ENCODE results near the gene CISTR.
A peak's percentile ranks its signal among the peaks of the same experiment; 100 is the strongest.
"Not testable (repeated sequence)": the region's sequence is repeated elsewhere in the genome, so short reads cannot be mapped to it uniquely, and the experiment has no call there.

CISTR gene

GRCh38 chr12:53739214-53740129 lies 12.3 kb downstream of the CISTR start:
- DNase-seq: no peak

- no peak for DNase-seq
Measured at GRCh38 chr12:53738406-53739213, 13.2 kb downstream of the CISTR start.

GRCh38 chr12:53737951-53738405 lies 13.8 kb downstream of the CISTR start:
- DNase-seq: no peak

GRCh38 chr12:53737093-53737808 lies 14.5 kb downstream of the CISTR start:
- DNase-seq: no peak

GRCh38 chr12:53736592-53736991 lies 15.2 kb downstream of the CISTR start:
- DNase-seq: no peak

GRCh38 chr12:53735556-53735955 lies 16.2 kb downstream of the CISTR start:
- no peak for DNase-seq

- no peak for DNase-seq
Measured at GRCh38 chr12:53734425-53734824, 17.4 kb downstream of the CISTR start.

GRCh38 chr12:53733807-53734200 lies 18.0 kb downstream of the CISTR start:
- no peak for DNase-seq

GRCh38 chr12:53733051-53733806 lies 18.6 kb downstream of the CISTR start:
- no peak for DNase-seq

- DNase-seq: no peak
Measured at GRCh38 chr12:53729644-53730043, 22.1 kb downstream of the CISTR start.

- DNase-seq: no peak
Measured at GRCh38 chr12:53728206-53728605, 23.6 kb downstream of the CISTR start.

GRCh38 chr12:53727310-53728041 lies 24.3 kb downstream of the CISTR start, which contains the start of gene CALCOCO1:
Gene CALCOCO1, minus strand, starts transcription at chr12:53727452. Its CDS starts 2,210 bp downstream, at chr12:53725242.
- DNase-seq: peak; percentile 97

GRCh38 chr12:53726946-53727309 lies 24.9 kb downstream of the CISTR start:
- DNase-seq: no peak

- no peak for DNase-seq
Measured at GRCh38 chr12:53726341-53726740, 25.4 kb downstream of the CISTR start.

GRCh38 chr12:53725824-53726223 lies 26.0 kb downstream of the CISTR start:
- no peak for DNase-seq

- DNase-seq: no peak
Measured at GRCh38 chr12:53722450-53723041, 29.2 kb downstream of the CISTR start.

- DNase-seq: no peak
Measured at GRCh38 chr12:53720946-53721345, 30.8 kb downstream of the CISTR start.

- DNase-seq: no peak
Measured at GRCh38 chr12:53719649-53720048, 32.1 kb downstream of the CISTR start.

GRCh38 chr12:53718567-53718966 lies 33.2 kb downstream of the CISTR start:
- DNase-seq: not testable (repeated sequence)

GRCh38 chr12:53717319-53717718 lies 34.5 kb downstream of the CISTR start:
- DNase-seq: no peak

GRCh38 chr12:53714004-53714403 lies 37.8 kb downstream of the CISTR start:
- no peak for DNase-seq

Measured in stimulated activated CD4-positive, alpha-beta T cell treated with anti-CD3 and anti-CD28 coated beads, Interleukin-1b, Interleukin-23, amount 100 ng/mL, for 48 hours (primary cell).